Gastroesophageal sphincter (tissue), 4 donors: ENCODE results near the gene MRTFB. TPM values are rescaled to one million over a fixed set of nuclear protein-coding genes. Genes with fewer than 3 reads are reported as not detected.

Experiments used
- ATAC-seq: fragments of 150-250 bp; one replicate; pipeline ENCODE4 v1.9.1; 2016; ENCODE audit warnings: mild to moderate bottlenecking, moderate library complexity
- H3K27ac ChIP-seq, 4 donors: fragments of 200-600 bp; sonication (generic) in 3 of 4; 1 replicate in 3 of 4; 2 replicates in 1 of 4; pipeline ENCODE4 v1.5.1; 2016 to 2019
- H3K27me3 ChIP-seq: fragments of 200-600 bp; sonication (generic); one replicate; pipeline ENCODE4 v1.5.1; 2019
- H3K36me3 ChIP-seq, 2 donors: fragments of 200-600 bp; sonication (generic); one replicate each; pipeline ENCODE4 v1.5.1; 2019; ENCODE audit warnings: control low read depth in 1 of 2
- H3K4me1 ChIP-seq, 3 donors: fragments of 200-600 bp; sonication (generic); 1 replicate in 2 of 3; 2 replicates in 1 of 3; pipeline ENCODE4 v1.5.1; 2016 to 2019; ENCODE audit warnings: control low read depth in 2 of 3
- H3K4me3 ChIP-seq, 2 donors: fragments of 200-600 bp; sonication (generic); one replicate each; pipeline ENCODE4 v1.5.1; 2019; ENCODE audit warnings: mild to moderate bottlenecking in 1 of 2, moderate library complexity in 1 of 2
- H3K9me3 ChIP-seq, 3 donors: fragments of 200-600 bp; sonication (generic); one replicate each; pipeline ENCODE4 v1.5.1; 2017 to 2019; ENCODE audit warnings: control low read depth in 2 of 3
- CTCF ChIP-seq, 4 experiments: fragments of 200-600 bp in 2 of 4; fragments of 450-650 bp in 2 of 4; sonication (generic) in 1 of 4; IDR thresholded peaks; one replicate each; pipeline ENCODE4 v1.5.1; 2017 to 2019; ENCODE audit warnings: antibody characterized with exemption in 4 of 4, mild to moderate bottlenecking in 2 of 4, moderate library complexity in 2 of 4
- EP300 ChIP-seq: sonication (generic); formaldehyde crosslinking; IDR thresholded peaks from one replicate; pipeline ENCODE4 v1.6.1; 2017; ENCODE audit warnings: antibody characterized with exemption, mild to moderate bottlenecking
- POLR2A ChIP-seq, 2 donors: fragments of 450-650 bp; IDR thresholded peaks; one replicate each; pipeline ENCODE4 v1.6.1; 2017; ENCODE audit warnings: antibody characterized with exemption in 2 of 2, mild to moderate bottlenecking in 2 of 2, moderate library complexity in 1 of 2
- POLR2AphosphoS5 ChIP-seq: sonication (generic); formaldehyde crosslinking; IDR thresholded peaks from one replicate; pipeline ENCODE4 v1.6.1; 2017; ENCODE audit warnings: antibody characterized with exemption
- WGBS, 2 donors: methylation state at CpG; one replicate each; pipeline ENCODE4 v1.1.5; 2018; ENCODE audit warnings: low coverage in 1 of 2; 5-methylcytosine and 5-hydroxymethylcytosine counted together
- total RNA-seq, 4 donors: library from RNA; depleted of rRNA; stranded (reverse); fragments of >200 nt; gene quantifications; one replicate each; pipeline ENCODE4 v1.1.0, GENCODE V29; 2016

MRTFB gene
- total RNA-seq, 4 donors from 2014 or later, result 38.8 to 53.1 (median 41.1) TPM

- H3K9me3 ChIP-seq, result no peaks in the 10 kb centered on the region
- TF ChIP-seq POLR2A (IDR thresholded peaks at IDR 0.05) (no peak), POLR2AphosphoS5 (no peak), EP300 (no peak), CTCF (IDR thresholded peaks at IDR 0.05) (no peak)
- no peaks in the 10 kb centered on the region for H3K27me3 ChIP-seq
- ATAC-seq, result no peak
- no peak overlapping the region for H3K4me3 ChIP-seq
- H3K27ac ChIP-seq, result peak overlapping the region in 1 of 4 donors; percentile 38
- no peaks in the 10 kb centered on the region for H3K36me3 ChIP-seq
- 64 to 72% methylated on average over 2 to 3 of the region's 3 CpGs for WGBS, 2 donors
- peaks cover 0 to 25% (median 0%) of the 10 kb centered on the region in 3 donors for H3K4me1 ChIP-seq
These were observed 131.0 kb downstream of the MRTFB start for GRCh38 chr16:14202095-14202494.

DNA sequence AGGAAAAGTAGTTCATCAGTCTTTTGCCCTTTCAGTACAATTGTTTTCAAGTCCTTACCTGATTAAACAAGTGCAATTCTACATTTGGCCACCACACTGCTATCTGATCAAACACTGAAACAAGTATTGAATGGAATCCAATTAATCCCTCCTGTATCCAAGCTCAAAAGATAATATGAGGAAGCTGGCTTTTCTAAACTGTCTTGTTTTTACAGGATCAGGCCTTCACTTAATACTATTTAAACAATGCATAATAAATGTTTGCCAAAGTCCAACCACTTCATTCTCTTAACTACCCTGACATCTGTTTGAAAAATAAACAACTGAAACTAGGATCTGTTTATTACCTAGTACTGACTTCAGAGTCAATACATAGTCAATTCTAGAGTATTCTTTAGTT, 131.6 kb downstream of the MRTFB start:
- peaks cover 0 to 25% (median 0%) of the 10 kb centered on the region in 3 donors for H3K4me1 ChIP-seq
- no peaks in the 10 kb centered on the region for H3K36me3 ChIP-seq
- H3K9me3 ChIP-seq, result no peaks in the 10 kb centered on the region
- no peaks in the 10 kb centered on the region for H3K27me3 ChIP-seq
- no peak overlapping the region for H3K4me3 ChIP-seq
- peak overlapping the region in 2 of 4 donors; percentile 3 to 38 for H3K27ac ChIP-seq
- ATAC-seq, result no peak
- TF ChIP-seq CTCF (IDR thresholded peaks at IDR 0.05) (peak; percentile 19 to 35 (median 34)), POLR2A (IDR thresholded peaks at IDR 0.05) (no peak)

- Histone ChIP-seq H3K27me3 (no peaks in the 10 kb centered on the region), H3K4me1 (peaks cover 0 to 25% (median 0%) of the 10 kb centered on the region in 3 donors), H3K36me3 (no peaks in the 10 kb centered on the region), H3K4me3 (no peak overlapping the region), H3K27ac (peak overlapping the region in 2 of 4 donors; percentile 3 to 20), H3K9me3 (no peaks in the 10 kb centered on the region)
- 72 to 76% methylated on average over 2 of the region's 2 CpGs for WGBS, 2 donors
- no peak for ATAC-seq
- TF ChIP-seq CTCF (IDR thresholded peaks at IDR 0.05), result no peak
- TF ChIP-seq POLR2A (IDR thresholded peaks at IDR 0.05), result no peak
- no peak for TF ChIP-seq POLR2AphosphoS5
- no peak for TF ChIP-seq EP300
These were observed 132.0 kb downstream of the MRTFB start for GRCh38 chr16:14203166-14203565.

- no peak for ATAC-seq
- Histone ChIP-seq H3K4me3 (no peak overlapping the region), H3K4me1 (peaks cover 0 to 25% (median 0%) of the 10 kb centered on the region in 3 donors), H3K36me3 (peaks cover 0 to 4% of the 10 kb centered on the region in 2 donors), H3K27ac (no peak overlapping the region), H3K9me3 (no peaks in the 10 kb centered on the region), H3K27me3 (no peaks in the 10 kb centered on the region)
- no peak for TF ChIP-seq EP300
- TF ChIP-seq CTCF (IDR thresholded peaks at IDR 0.05), result no peak
- TF ChIP-seq POLR2A (IDR thresholded peaks at IDR 0.05), result no peak
- no peak for TF ChIP-seq POLR2AphosphoS5
- 78 to 100% methylated on average over 1 to 3 of the region's 3 CpGs for WGBS, 2 donors
These were observed 134.5 kb downstream of the MRTFB start for GRCh38 chr16:14205666-14206065.

- WGBS, 2 donors, result 75 to 93% methylated on average over 4 to 6 of the region's 6 CpGs
- ATAC-seq, result no peak
- Histone ChIP-seq H3K27ac (no peak overlapping the region), H3K27me3 (no peaks in the 10 kb centered on the region), H3K4me3 (no peak overlapping the region), H3K4me1 (no peaks in the 10 kb centered on the region), H3K9me3 (no peaks in the 10 kb centered on the region), H3K36me3 (peaks cover 0 to 44% of the 10 kb centered on the region in 2 donors)
- TF ChIP-seq CTCF (IDR thresholded peaks at IDR 0.05) (no peak), POLR2A (IDR thresholded peaks at IDR 0.05) (no peak), POLR2AphosphoS5 (no peak), EP300 (no peak)
These were observed 140.9 kb downstream of the MRTFB start for GRCh38 chr16:14211856-14212543.
